ENCODE measurements around the gene ARHGAP9. TPM values are rescaled to one million over a fixed set of nuclear protein-coding genes. Genes with fewer than 3 reads are reported as not detected.

The ARHGAP9 gene
- polyA plus RNA-seq, 1 of the 3 experiments (the other 2 are of a cell fraction) = 0.66 TPM

DNA sequence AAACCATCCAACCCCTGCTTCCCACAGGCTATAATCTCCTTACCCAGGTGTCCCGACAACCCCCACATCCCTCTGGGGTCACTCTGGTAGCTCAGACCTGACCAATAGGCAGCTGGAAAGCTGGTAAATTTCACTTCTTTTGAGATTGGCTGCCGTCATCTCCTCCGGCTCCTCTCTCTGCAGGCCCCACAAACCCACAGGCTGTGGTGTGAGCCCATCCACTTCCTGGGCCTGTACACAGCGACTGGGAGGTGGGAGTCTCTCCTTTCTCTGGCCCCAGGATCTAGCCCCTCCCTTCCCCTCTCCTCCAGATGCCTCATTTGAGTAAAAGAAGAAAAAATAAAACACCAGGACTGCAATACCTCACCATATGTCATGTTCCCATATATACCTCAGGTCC is 44.4 kb downstream of the ARHGAP9 start:
- Histone ChIP-seq H4K20me1 (ENCODE audit: insufficient read depth) (no peaks in the 10 kb centered on the region), H3K4me3 (ENCODE audit: low read depth in 2 of 2, low read length in 1 of 2) (no peak overlapping the region), H3K9me2 (no peaks in the 10 kb centered on the region), H3K4me2 (no peak overlapping the region), H3K9me3 (no peaks in the 10 kb centered on the region), H3K27me3 (ENCODE audit: insufficient read depth) (no peaks in the 10 kb centered on the region), H3K4me1 (ENCODE audit: control insufficient read depth in 1 of 2, insufficient read depth in 2 of 2, low read depth in 1 of 2, low read length in 1 of 2) (no peaks in the 10 kb centered on the region), H3K27ac (ENCODE audit: low read depth in 2 of 2, low read length in 1 of 2) (no peak overlapping the region), H3K79me2 (ENCODE audit: insufficient read depth) (no peaks in the 10 kb centered on the region; the same call in 1 of the 2 replicates), H2AFZ (ENCODE audit: low read depth) (no peak overlapping the region), H3F3A (replicated peaks; ENCODE audit: insufficient read depth) (peaks cover 5% of the 10 kb centered on the region), H3K36me3 (replicated peaks in 1 of 2; ENCODE audit: control insufficient read depth in 1 of 2, insufficient read depth in 2 of 2, low read length in 1 of 2) (no peaks in the 10 kb centered on the region), H3K9ac (no peak overlapping the region)
- TF ChIP-seq GATA2 (CRISPR knock-in tag; IDR thresholded peaks at IDR 0.05) (no peak), TAF1 (IDR thresholded peaks at IDR 0.05; ENCODE audit: borderline replicate concordance, low read depth, low read length) (no peak), JUND (IDR thresholded peaks at IDR 0.05) (no peak), FOXM1 (IDR thresholded peaks at IDR 0.05; ENCODE audit: low read depth) (no peak), TCF12 (IDR thresholded peaks at IDR 0.05) (no peak)
- TF ChIP-seq, protein P1, sequence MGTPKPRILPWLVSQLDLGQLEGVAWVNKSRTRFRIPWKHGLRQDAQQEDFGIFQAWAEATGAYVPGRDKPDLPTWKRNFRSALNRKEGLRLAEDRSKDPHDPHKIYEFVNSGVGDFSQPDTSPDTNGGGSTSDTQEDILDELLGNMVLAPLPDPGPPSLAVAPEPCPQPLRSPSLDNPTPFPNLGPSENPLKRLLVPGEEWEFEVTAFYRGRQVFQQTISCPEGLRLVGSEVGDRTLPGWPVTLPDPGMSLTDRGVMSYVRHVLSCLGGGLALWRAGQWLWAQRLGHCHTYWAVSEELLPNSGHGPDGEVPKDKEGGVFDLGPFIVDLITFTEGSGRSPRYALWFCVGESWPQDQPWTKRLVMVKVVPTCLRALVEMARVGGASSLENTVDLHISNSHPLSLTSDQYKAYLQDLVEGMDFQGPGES (IDR thresholded peaks at IDR 0.05; ENCODE audit: low read depth, low read length) = no peak
- TF ChIP-seq, protein P2, sequence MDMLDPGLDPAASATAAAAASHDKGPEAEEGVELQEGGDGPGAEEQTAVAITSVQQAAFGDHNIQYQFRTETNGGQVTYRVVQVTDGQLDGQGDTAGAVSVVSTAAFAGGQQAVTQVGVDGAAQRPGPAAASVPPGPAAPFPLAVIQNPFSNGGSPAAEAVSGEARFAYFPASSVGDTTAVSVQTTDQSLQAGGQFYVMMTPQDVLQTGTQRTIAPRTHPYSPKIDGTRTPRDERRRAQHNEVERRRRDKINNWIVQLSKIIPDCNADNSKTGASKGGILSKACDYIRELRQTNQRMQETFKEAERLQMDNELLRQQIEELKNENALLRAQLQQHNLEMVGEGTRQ (IDR thresholded peaks at IDR 0.05; ENCODE audit: borderline replicate concordance, low read depth, low read length) = no peak
- ChIA-PET CTCF (interaction anchor here (0.9 to 3.4 kb wide), 4 partner anchors 18 to 128 kb away, joined by 4 to 9 read pairs (median 7); partner anchors contain the start of gene GLI1), POLR2A (no interaction called here)
- no peak for DNase-seq
- 89% methylated on average over 4 of the region's 4 CpGs for whole genome bisulfite sequencing (ENCODE audit: low lambda C conversion rate)

DNA sequence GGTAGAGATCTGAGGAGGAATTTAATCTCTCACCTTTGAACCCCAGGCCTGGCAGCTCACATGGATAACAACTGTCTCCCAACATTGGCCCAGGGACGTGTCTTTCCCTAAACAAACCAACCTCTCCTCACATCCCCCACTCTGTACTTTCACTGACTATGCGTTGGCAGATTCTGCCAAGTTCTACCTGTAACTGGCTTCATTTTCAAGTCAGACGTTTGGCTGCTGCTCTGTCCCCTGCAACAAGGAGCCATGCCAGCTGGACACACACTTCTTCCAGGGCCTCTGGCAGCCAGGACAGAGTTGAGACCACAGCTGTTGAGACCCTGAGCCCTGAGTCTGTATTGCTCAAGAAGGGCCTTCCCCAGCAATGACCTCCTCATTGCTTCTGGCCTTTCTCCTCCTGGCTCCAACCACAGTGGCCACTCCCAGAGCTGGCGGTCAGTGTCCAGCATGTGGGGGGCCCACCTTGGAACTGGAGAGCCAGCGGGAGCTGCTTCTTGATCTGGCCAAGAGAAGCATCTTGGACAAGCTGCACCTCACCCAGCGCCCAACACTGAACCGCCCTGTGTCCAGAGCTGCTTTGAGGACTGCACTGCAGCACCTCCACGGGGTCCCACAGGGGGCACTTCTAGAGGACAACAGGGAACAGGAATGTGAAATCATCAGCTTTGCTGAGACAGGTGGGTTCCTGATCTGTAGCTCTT is 45.0 kb downstream of the ARHGAP9 start, which contains the start of gene INHBC:
Gene INHBC (plus strand): TSS at position 268 of the 707 bp plus-strand sequence. CDS start 103 bp downstream, at position 371.
- Histone ChIP-seq H3K36me3 (replicated peaks in 1 of 2; ENCODE audit: control insufficient read depth in 1 of 2, insufficient read depth in 2 of 2, low read length in 1 of 2) (no peaks in the 10 kb centered on the region), H3K4me2 (no peak within 1 kb of the TSS), H3K4me1 (ENCODE audit: control insufficient read depth in 1 of 2, insufficient read depth in 2 of 2, low read depth in 1 of 2, low read length in 1 of 2) (no peaks in the 10 kb centered on the region), H3F3A (replicated peaks; ENCODE audit: insufficient read depth) (peaks cover 8% of the 10 kb centered on the region), H3K9me2 (no peaks in the 10 kb centered on the region), H3K9ac (no peak within 1 kb of the TSS), H3K4me3 (ENCODE audit: low read depth in 2 of 2, low read length in 1 of 2) (no peak within 1 kb of the TSS), H3K27ac (ENCODE audit: low read depth in 2 of 2, low read length in 1 of 2) (no peak within 1 kb of the TSS), H4K20me1 (ENCODE audit: insufficient read depth) (no peaks in the 10 kb centered on the region), H2AFZ (ENCODE audit: low read depth) (no peak within 1 kb of the TSS), H3K79me2 (ENCODE audit: insufficient read depth) (peaks cover 6% of the 10 kb centered on the region), H3K27me3 (ENCODE audit: insufficient read depth) (no peaks in the 10 kb centered on the region), H3K9me3 (no peaks in the 10 kb centered on the region)
- DNase-seq = no peak
- TF ChIP-seq, protein P3, sequence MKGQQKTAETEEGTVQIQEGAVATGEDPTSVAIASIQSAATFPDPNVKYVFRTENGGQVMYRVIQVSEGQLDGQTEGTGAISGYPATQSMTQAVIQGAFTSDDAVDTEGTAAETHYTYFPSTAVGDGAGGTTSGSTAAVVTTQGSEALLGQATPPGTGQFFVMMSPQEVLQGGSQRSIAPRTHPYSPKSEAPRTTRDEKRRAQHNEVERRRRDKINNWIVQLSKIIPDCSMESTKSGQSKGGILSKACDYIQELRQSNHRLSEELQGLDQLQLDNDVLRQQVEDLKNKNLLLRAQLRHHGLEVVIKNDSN (IDR thresholded peaks at IDR 0.05; ENCODE audit: borderline replicate concordance, low read depth) = no peak
- TF ChIP-seq TAF1 (IDR thresholded peaks at IDR 0.05; ENCODE audit: borderline replicate concordance, low read depth, low read length) = no peak
- TF ChIP-seq, protein P4, sequence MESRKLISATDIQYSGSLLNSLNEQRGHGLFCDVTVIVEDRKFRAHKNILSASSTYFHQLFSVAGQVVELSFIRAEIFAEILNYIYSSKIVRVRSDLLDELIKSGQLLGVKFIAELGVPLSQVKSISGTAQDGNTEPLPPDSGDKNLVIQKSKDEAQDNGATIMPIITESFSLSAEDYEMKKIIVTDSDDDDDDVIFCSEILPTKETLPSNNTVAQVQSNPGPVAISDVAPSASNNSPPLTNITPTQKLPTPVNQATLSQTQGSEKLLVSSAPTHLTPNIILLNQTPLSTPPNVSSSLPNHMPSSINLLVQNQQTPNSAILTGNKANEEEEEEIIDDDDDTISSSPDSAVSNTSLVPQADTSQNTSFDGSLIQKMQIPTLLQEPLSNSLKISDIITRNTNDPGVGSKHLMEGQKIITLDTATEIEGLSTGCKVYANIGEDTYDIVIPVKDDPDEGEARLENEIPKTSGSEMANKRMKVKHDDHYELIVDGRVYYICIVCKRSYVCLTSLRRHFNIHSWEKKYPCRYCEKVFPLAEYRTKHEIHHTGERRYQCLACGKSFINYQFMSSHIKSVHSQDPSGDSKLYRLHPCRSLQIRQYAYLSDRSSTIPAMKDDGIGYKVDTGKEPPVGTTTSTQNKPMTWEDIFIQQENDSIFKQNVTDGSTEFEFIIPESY (IDR thresholded peaks at IDR 0.05; ENCODE audit: borderline replicate concordance, low read depth) = no peak
- TF ChIP-seq JUND (IDR thresholded peaks at IDR 0.05) = no peak
- TF ChIP-seq SIN3A (IDR thresholded peaks at IDR 0.05; ENCODE audit: borderline replicate concordance, low read depth, low read length) = no peak
- no peak for TF ChIP-seq MXI1 (IDR thresholded peaks at IDR 0.05; ENCODE audit: low read depth, low read length)
- CTCF ChIA-PET = interaction anchor here (0.7 to 3.4 kb wide), 5 partner anchors 18 to 302 kb away, joined by 3 to 9 read pairs (median 5); partner anchors contain the start of gene GLI1
- 85% methylated on average over 7 of the region's 8 CpGs for WGBS (ENCODE audit: low lambda C conversion rate)
- POLR2A ChIA-PET = no interaction called here

Measured in SK-N-SH (cell line).